Activated CD4-positive, alpha-beta T cell treated with anti-CD3 and anti-CD28 coated beads, Interleukin-2, amount 10 ng/mL, durations not matched to agents 7 days and 5 days (primary cell): ENCODE data around the gene TK2. TPM values are rescaled to one million over a fixed set of nuclear protein-coding genes. Genes with fewer than 3 reads are reported as not detected.
A peak's percentile ranks its signal among the peaks of the same experiment; 100 is the strongest.
"Not testable (repeated sequence)": the region's sequence is repeated elsewhere in the genome, so short reads cannot be mapped to it uniquely, and the experiment has no call there.

ENCODE experiments used
- CTCF ChIA-PET: fragments of 350-600 bp; sonication (Branson Sonifier 250); formaldehyde crosslinking; loops from one replicate; lab custom pipeline; 2021; ENCODE audit warnings: antibody characterized with exemption; lab: Charles Lee
- POLR2A ChIA-PET: fragments of 350-600 bp; sonication (Branson Sonifier 250); formaldehyde crosslinking; loops from one replicate; lab custom pipeline; 2021; ENCODE audit warnings: antibody characterized with exemption; lab: Charles Lee
- DNase-seq: peaks from one replicate; pipeline ENCODE4 v3.0.0-alpha.2; 2020
- H3K27ac Mint-ChIP-seq: one replicate; pipeline ENCODE4 v1.8.0; 2021; ENCODE audit warnings: mild to moderate bottlenecking, moderate library complexity, mixed read lengths
- H3K27me3 Mint-ChIP-seq: one replicate; pipeline ENCODE4 v1.8.0; 2021; ENCODE audit warnings: mixed read lengths
- H3K36me3 Mint-ChIP-seq: one replicate; pipeline ENCODE4 v1.8.0; 2021; ENCODE audit warnings: low read depth, mixed read lengths
- H3K4me1 Mint-ChIP-seq: one replicate; pipeline ENCODE4 v1.8.0; 2021; ENCODE audit warnings: mixed read lengths
- H3K4me3 Mint-ChIP-seq: one replicate; pipeline ENCODE4 v1.8.0; 2021; ENCODE audit warnings: mild to moderate bottlenecking, moderate library complexity, mixed read lengths
- H3K9me3 Mint-ChIP-seq: one replicate; pipeline ENCODE4 v1.8.0; 2021; ENCODE audit warnings: mixed read lengths
- total RNA-seq, 2 experiments: library from RNA; stranded (reverse); gene quantifications; one replicate each; pipeline ENCODE4 v1.2.3, GENCODE V29; 2021

Gene TK2
- total RNA-seq, 2 experiments from 2014 or later, result 7.4 to 9.3 TPM

- peak; percentile 88 for DNase-seq
- CTCF ChIA-PET, result interaction anchor here (0.9 to 3.9 kb wide), 12 partner anchors 9 to 117 kb away, joined by 3 to 29 read pairs (median 3); partner anchors contain the start of genes CKLF, CMTM2 and TK2
- peaks cover 3% of the 10 kb centered on the region for H3K36me3 Mint-ChIP-seq
- peaks cover 86% of the 10 kb centered on the region for H3K4me1 Mint-ChIP-seq
- POLR2A ChIA-PET, result interaction anchor here (0.9 to 1.0 kb wide), 2 partner anchors 31 to 69 kb away, joined by 3 to 4 read pairs; partner anchors contain the start of gene CKLF
- no peaks in the 10 kb centered on the region for H3K27me3 Mint-ChIP-seq
- H3K27ac Mint-ChIP-seq, result peak overlapping the region; percentile 95
- peak overlapping the region; percentile 59 for H3K4me3 Mint-ChIP-seq
- H3K9me3 Mint-ChIP-seq, result no peaks in the 10 kb centered on the region
Observed at GRCh38 chr16:66521951-66522771, 27.8 kb downstream of the TK2 start.

- Mint-ChIP-seq H3K27me3 (no peaks in the 10 kb centered on the region), H3K36me3 (peaks cover 3% of the 10 kb centered on the region), H3K9me3 (no peaks in the 10 kb centered on the region), H3K27ac (peak overlapping the region; percentile 95), H3K4me1 (peaks cover 93% of the 10 kb centered on the region), H3K4me3 (peak overlapping the region; percentile 59)
- POLR2A ChIA-PET, result no interaction called here
- CTCF ChIA-PET, result interaction anchor here (0.8 to 2.3 kb wide), 9 partner anchors 8 to 115 kb away, joined by 3 to 12 read pairs (median 3); partner anchors contain the start of gene CMTM2
- DNase-seq, result no peak
Observed at GRCh38 chr16:66521252-66521713, 28.6 kb downstream of the TK2 start.

DNA sequence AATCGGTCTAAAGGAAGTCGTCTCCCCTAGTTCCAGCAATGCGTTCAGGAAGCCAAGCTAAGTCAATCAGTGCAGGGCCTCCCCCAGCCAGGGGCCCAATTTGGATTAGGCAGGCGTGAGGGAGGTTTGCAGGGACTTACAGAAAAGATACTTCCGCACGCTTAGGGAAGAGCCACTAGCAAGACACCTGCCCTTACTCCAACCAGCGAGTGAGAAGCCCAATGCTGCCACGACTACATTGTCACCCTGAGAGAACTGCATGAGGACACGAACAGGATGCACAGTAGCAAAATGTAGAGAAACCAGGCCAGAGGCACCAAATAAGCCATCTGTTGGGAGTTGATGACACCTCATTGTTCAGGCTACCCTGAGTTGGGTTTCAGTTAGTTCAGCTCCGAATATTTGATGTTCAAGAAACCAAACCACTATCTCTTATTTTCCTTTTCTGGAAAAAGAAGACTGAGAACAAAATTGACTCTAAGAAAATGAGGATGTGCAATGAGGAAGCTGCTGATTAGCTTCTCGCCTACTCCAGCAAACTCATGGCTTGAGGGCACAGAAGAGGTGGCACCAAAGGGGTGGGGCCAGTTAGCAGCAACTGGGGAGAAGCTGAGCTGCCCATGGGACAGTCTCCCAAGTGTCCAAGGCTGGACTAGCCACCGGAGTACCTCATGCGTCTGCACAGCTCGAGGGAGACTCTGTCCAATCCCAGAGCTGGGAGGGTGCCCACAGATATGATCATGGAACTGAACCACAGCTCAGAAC, 29.3 kb downstream of the TK2 start:
- Mint-ChIP-seq H3K27me3 (no peaks in the 10 kb centered on the region), H3K9me3 (no peaks in the 10 kb centered on the region), H3K4me3 (no peak overlapping the region), H3K4me1 (peaks cover 94% of the 10 kb centered on the region), H3K27ac (peak overlapping the region; percentile 95), H3K36me3 (peaks cover 3% of the 10 kb centered on the region)
- DNase-seq, result no peak
- CTCF ChIA-PET, result interaction anchor here (0.6 to 2.3 kb wide), 10 partner anchors 8 to 114 kb away, joined by 3 to 12 read pairs (median 3); partner anchors contain the start of genes CKLF and CMTM2
- POLR2A ChIA-PET, result no interaction called here

GRCh38 chr16:66519482-66520373, 30.2 kb downstream of the TK2 start:
- POLR2A ChIA-PET, result no interaction called here
- Mint-ChIP-seq H3K27me3 (no peaks in the 10 kb centered on the region), H3K27ac (peak overlapping the region; percentile 95), H3K4me1 (peaks cover 93% of the 10 kb centered on the region), H3K9me3 (no peaks in the 10 kb centered on the region), H3K4me3 (no peak overlapping the region), H3K36me3 (peaks cover 3% of the 10 kb centered on the region)
- no peak for DNase-seq
- CTCF ChIA-PET, result interaction anchor here (0.6 to 1.2 kb wide), 6 partner anchors 10 to 113 kb away, joined by 3 to 5 read pairs (median 3); partner anchors contain the start of gene CKLF

GRCh38 chr16:66517586-66518263, 32.2 kb downstream of the TK2 start:
- ChIA-PET CTCF (interaction anchor here (0.9 to 1.2 kb wide), 3 partner anchors 10 to 39 kb away, joined by 3 to 4 read pairs (median 3); no protein-coding TSS in a partner anchor), POLR2A (no interaction called here)
- peaks cover 3% of the 10 kb centered on the region for H3K36me3 Mint-ChIP-seq
- no peaks in the 10 kb centered on the region for H3K9me3 Mint-ChIP-seq
- H3K27me3 Mint-ChIP-seq, result no peaks in the 10 kb centered on the region
- H3K4me1 Mint-ChIP-seq, result peaks cover 75% of the 10 kb centered on the region
- peak overlapping the region; percentile 71 for H3K4me3 Mint-ChIP-seq
- H3K27ac Mint-ChIP-seq, result peak overlapping the region; percentile 92
- no peak for DNase-seq

GRCh38 chr16:66516808-66517585, 32.9 kb downstream of the TK2 start:
- POLR2A ChIA-PET, result no interaction called here
- peak overlapping the region; percentile 92 for H3K27ac Mint-ChIP-seq

DNA sequence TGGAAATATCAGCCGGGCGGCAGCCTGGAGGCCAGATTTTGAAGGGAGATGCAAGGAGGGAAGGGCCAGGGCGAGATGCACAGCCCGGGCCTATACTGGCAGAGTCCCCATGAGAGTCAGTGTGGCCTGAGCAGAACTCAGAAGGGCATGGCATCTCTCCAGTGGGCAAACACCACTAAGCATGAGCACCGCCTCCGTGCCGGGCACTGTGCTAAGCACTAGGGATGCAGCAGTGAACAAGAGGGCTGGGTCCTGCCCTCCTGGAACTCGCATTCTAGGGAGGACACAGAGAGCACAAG, 33.5 kb downstream of the TK2 start:
- H3K36me3 Mint-ChIP-seq, result no peaks in the 10 kb centered on the region
- no peaks in the 10 kb centered on the region for H3K9me3 Mint-ChIP-seq
- peak overlapping the region; percentile 92 for H3K27ac Mint-ChIP-seq
- POLR2A ChIA-PET, result no interaction called here
- no peak for DNase-seq
- H3K4me3 Mint-ChIP-seq, result peak overlapping the region; percentile 71
- peaks cover 67% of the 10 kb centered on the region for H3K4me1 Mint-ChIP-seq
- CTCF ChIA-PET, result interaction anchor here (1.0 to 1.4 kb wide), 6 partner anchors 17 to 112 kb away, joined by 3 to 9 read pairs (median 4); no protein-coding TSS in a partner anchor
- no peaks in the 10 kb centered on the region for H3K27me3 Mint-ChIP-seq

More at GRCh38 chr16:66516808-66517585, 32.9 kb downstream of the TK2 start:
- CTCF ChIA-PET, result interaction anchor here (0.9 to 1.2 kb wide), 3 partner anchors 9 to 40 kb away, joined by 3 to 4 read pairs (median 3); no protein-coding TSS in a partner anchor
- no peaks in the 10 kb centered on the region for H3K36me3 Mint-ChIP-seq
- H3K9me3 Mint-ChIP-seq, result no peaks in the 10 kb centered on the region
- peak overlapping the region; percentile 71 for H3K4me3 Mint-ChIP-seq
- no peaks in the 10 kb centered on the region for H3K27me3 Mint-ChIP-seq
- peaks cover 70% of the 10 kb centered on the region for H3K4me1 Mint-ChIP-seq
- peak; percentile 83 for DNase-seq

DNA sequence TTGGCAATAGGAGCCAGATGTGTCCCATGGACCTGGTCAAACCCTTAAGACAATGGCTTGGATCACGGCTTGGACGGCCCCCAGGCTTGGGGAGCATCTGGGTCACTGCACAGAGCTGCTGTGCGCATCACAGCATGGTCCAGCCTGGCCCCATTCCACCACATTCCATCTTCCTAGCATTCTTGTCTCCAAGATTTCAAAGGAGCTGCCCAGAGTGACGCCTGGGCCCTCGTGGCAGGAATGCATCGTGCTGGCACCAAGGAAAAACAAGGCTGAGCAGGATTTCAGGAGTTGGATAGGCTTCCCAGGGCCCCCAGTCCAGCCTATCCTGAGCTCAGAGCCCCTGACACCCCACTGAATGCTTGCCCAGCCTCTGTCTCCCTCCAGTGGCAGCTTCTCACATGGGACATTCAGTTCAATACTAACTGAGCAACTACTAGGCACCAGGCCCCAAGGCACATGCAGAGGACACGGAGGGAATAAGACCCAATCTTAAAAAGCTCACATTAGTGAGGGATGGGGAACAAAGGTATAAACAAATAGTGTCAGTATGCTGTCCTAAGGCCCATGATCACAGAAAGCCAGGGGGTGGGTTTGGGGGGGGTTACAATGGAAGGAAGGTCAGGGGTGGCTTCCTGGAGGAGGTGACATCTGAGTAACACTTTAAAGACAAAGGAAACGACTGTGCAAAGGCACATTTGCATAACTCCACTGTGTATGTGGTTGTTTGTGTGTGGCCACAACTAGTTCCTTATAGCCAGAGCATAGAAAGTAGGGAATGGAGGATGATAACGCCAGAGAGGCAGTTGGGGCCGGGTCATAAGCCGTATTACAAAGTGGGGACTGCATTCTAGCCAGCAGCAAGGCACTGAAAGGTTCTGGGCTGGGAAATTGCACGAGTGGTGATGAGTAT, 34.1 kb downstream of the TK2 start:
- ChIA-PET POLR2A (no interaction called here), CTCF (interaction anchor here (0.6 to 1.4 kb wide), 14 partner anchors 10 to 359 kb away, joined by 3 to 9 read pairs (median 3); no protein-coding TSS in a partner anchor)
- DNase-seq, result peak; percentile 36
- H3K27me3 Mint-ChIP-seq, result no peaks in the 10 kb centered on the region
- no peaks in the 10 kb centered on the region for H3K9me3 Mint-ChIP-seq
- H3K27ac Mint-ChIP-seq, result peak overlapping the region; percentile 92
- no peaks in the 10 kb centered on the region for H3K36me3 Mint-ChIP-seq
- H3K4me3 Mint-ChIP-seq, result peak overlapping the region; percentile 71
- peaks cover 61% of the 10 kb centered on the region for H3K4me1 Mint-ChIP-seq

DNA sequence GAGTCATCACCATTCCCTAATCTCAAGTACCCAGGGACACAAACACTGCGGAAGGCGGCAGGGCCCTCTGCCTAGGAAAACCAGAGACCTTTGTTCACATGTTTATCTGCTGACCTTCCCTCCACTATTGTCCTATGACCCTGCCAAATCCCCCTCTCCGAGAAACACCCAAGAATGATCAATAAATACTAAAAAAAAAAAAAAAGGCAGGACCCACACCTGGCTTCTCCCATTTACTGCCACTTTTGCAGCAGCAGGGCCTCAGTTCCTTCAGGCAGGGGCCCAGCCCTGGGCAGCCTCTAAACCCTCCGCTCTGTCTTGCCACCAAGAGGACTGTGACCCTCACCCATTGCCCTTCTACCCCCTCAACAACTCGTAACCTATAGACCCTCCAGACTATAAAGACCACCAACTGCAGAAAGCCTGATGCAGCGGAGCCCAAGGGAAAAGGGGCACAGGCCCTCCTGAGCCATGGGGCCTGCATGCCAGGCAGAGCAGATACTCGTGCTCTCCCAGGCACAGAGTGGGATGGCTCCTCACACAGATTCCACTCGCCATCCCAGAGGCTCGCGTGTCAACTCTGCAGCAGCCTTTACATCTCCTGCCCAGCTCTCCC, 34.8 kb downstream of the TK2 start:
- H3K27ac Mint-ChIP-seq, result peak overlapping the region; percentile 92
- H3K4me3 Mint-ChIP-seq, H3K36me3 Mint-ChIP-seq, POLR2A ChIA-PET, DNase-seq, H3K27me3 Mint-ChIP-seq, H3K9me3 Mint-ChIP-seq: not testable (repeated sequence)
- CTCF ChIA-PET, result interaction anchor here (0.6 to 1.4 kb wide), 13 partner anchors 9 to 360 kb away, joined by 3 to 9 read pairs (median 3); no protein-coding TSS in a partner anchor
- peaks cover 53% of the 10 kb centered on the region for H3K4me1 Mint-ChIP-seq

GRCh38 chr16:66514391-66514790, 35.5 kb downstream of the TK2 start:
- H3K36me3 Mint-ChIP-seq, CTCF ChIA-PET, POLR2A ChIA-PET, H3K27me3 Mint-ChIP-seq, H3K27ac Mint-ChIP-seq, H3K9me3 Mint-ChIP-seq, DNase-seq, H3K4me3 Mint-ChIP-seq: not testable (repeated sequence)
- peaks cover 46% of the 10 kb centered on the region for H3K4me1 Mint-ChIP-seq
